ENCODE data around the gene ACTL8.

The ACTL8 gene

GRCh38 chr1:17764591-17764990 is 9.5 kb downstream of the ACTL8 start:
- FAIRE-seq (no peak), DNase-seq (ENCODE audit: extremely low spot score, insufficient read length, low read depth) (no peak)

- FAIRE-seq, result no peak
- no peak for DNase-seq (ENCODE audit: extremely low spot score, insufficient read length, low read depth)
Observed at GRCh38 chr1:17765444-17766411, 10.6 kb downstream of the ACTL8 start.

- DNase-seq (ENCODE audit: extremely low spot score, insufficient read length, low read depth), result no peak
- no peak for FAIRE-seq
Observed at GRCh38 chr1:17768651-17769241, 13.6 kb downstream of the ACTL8 start.

DNA sequence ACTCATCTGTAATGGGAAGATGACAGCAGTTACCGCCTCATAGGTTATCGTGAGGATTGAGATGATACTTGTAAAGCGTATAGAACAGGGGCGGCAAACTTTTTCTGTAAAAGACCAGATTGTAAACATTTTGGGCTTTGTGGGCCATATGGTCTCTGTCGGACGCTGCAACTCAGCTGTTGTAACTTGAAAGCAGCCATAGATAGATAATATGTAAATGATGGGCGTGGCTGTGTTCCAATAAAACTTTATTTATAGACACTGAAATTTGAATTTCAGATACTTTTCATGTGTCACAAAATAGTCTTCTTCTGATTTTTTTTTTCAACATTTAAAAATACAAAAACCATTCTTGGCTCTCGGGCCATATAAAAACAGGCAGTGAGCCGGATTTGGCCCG is 15.8 kb downstream of the ACTL8 start:
- DNase-seq (ENCODE audit: extremely low spot score, insufficient read length, low read depth), result no peak
- no peak for FAIRE-seq

DNA sequence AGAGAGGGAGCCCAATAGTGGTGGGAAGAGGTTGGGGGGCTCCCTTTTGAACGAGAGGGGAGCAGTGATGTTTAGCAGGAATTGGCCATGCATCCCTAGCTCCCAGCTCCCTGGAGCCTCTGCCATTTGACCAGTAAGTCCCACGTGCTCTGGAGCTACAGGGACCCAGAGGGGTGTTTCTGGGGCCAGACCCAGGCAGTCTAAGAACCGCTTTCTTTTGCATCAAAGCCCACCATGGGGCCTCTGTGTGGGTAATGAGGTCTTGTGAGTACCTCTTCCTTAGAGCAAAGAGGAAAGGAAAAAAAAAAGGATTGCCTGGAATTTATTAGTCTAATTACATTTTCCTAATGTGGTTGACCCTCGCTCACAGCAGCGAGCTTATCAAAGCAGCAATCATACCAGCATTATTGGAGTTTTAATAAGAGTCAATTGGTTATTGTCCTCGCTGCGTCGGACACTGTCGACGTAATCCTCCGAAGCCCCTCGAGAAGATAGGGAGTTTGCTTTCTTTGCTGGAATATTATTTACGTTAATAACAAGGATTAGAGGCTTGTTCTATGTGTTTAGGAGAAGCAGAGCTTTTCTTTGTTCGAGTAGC is 17.6 kb downstream of the ACTL8 start:
- DNase-seq (ENCODE audit: extremely low spot score, insufficient read length, low read depth) (no peak), FAIRE-seq (no peak)

DNA sequence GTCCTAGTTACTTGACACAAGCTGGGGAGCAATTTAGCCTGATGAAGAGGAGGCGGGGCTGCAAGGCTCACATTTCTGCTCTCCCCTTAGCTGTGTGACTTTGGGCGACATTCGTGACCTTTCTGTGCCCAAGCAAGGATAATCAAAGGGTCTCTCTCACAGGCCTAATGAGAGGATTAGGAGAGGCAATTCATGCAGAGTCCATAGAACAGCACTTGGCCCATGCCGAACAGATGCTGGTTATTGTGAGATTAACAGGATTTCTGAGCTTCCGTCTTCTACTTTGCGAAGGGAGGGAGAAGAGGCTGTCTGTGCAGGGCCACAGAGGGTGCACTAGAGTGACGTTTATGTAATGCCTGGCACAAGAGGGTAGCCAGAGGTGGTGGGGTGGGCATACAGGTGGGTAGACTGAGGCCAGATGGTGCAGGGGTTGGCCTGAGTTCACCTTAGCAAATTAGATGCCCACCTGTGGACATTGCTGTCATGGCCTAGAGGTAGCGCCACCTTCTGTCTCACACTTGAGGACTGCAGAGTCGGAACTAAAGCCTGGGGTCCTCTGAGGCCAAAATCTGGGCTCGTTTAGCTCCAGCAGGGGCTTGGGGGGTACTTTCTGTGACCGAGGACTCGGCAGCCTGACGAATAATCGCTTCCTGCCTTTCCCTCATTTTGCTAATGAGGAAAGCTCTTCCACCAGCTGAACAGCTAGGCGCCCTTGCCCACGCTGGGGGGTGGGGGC is 18.6 kb downstream of the ACTL8 start:
- no peak for FAIRE-seq
- DNase-seq (ENCODE audit: extremely low spot score, insufficient read length, low read depth), result no peak

DNA sequence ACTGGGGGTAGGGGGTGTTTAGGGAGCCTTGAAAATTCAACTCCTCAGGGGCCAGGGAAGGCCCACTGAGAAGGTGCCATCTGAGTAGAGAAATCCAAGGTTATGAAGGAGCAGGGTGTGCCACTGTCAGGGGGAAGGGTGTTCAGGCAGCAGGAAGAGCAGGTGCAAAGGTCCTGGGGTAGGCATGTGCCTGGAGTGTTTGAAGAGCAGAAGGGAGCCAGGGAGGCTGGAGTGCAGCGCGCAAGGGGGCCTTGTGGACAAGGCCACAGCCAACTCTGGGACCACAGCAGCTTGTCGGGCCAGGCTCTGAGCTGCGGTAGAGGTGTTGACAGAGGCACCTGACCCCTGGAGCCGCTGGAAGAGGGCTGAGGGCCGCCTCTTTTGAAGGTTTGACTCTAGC is 19.3 kb downstream of the ACTL8 start:
- no peak for DNase-seq (ENCODE audit: extremely low spot score, insufficient read length, low read depth)
- no peak for FAIRE-seq

DNA sequence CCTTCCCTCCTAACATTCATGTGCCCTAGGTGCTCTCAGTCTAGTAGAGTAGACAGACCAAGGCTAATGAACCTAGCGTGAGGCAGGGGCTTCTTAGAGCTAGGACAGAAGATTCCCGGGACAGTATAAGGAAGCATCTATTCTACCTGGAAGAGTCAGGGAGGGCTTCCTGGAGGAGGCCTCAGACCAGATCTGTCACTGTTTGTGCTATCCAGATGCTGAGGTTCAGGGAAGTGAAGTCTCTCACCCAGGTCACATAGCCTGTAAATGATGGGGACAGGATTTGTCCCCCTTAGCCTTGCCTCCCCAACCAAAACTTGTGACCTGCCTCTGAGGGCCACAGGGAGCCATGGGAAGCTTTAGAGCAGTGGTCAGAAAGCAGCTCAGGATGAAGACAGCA is 20.7 kb downstream of the ACTL8 start:
- DNase-seq (ENCODE audit: extremely low spot score, insufficient read length, low read depth), result no peak
- FAIRE-seq, result no peak

DNA sequence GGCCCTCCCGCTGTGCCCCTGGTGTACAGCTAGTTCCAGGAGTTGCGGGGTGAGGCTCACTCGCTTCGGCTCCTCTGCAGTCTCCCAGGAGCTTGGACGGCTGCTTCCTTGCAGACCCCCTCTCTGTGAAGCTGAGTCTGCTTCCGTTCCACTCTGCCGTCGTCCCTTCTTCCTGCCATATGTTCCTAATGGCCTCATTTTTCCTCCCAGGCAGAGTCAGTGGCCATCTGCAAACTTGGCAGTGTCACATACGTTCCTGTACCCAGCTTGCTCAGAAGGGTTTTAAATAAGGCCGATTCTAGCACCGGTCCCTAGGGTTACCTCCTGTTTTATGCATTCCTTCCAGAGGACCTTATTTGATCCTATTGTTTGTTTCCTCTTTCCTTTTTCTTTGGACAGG is 21.3 kb downstream of the ACTL8 start:
- DNase-seq (ENCODE audit: extremely low spot score, insufficient read length, low read depth) (no peak), FAIRE-seq (no peak)

GRCh38 chr1:17777330-17777729 is 22.2 kb downstream of the ACTL8 start:
- DNase-seq (ENCODE audit: extremely low spot score, insufficient read length, low read depth), result no peak
- no peak for FAIRE-seq

GRCh38 chr1:17777818-17778217 is 22.7 kb downstream of the ACTL8 start:
- FAIRE-seq (no peak), DNase-seq (ENCODE audit: extremely low spot score, insufficient read length, low read depth) (no peak)

DNA sequence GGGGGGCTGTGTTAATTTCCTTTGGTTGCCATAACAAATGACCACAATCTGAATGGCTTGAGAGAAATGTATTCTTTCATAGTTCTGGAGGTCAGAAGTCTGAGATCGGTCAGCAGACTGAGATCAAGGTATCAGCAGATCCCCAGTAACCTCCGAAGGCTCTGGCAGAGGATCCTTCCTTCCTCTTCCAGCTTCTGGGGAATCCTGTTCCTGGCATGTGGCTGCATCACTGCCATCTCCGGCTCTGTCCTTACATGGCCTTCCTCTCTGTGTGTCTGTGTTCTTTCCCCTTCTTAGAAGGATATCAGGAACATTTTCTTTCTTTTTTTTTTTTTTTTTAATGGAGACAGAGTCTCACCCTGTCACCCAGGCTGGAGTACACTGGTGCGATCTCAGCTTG is 25.8 kb downstream of the ACTL8 start:
- no peak for FAIRE-seq
- no peak for DNase-seq (ENCODE audit: extremely low spot score, insufficient read length, low read depth)

- FAIRE-seq, result no peak
Observed at GRCh38 chr1:17789926-17790325, 34.8 kb downstream of the ACTL8 start.

GRCh38 chr1:17790383-17791054 is 35.4 kb downstream of the ACTL8 start:
- DNase-seq (ENCODE audit: extremely low spot score, insufficient read length, low read depth) (no peak), FAIRE-seq (no peak)

More at GRCh38 chr1:17789926-17790325, 34.8 kb downstream of the ACTL8 start:
- DNase-seq (ENCODE audit: extremely low spot score, insufficient read length, low read depth), result no peak

GRCh38 chr1:17791055-17791390 is 35.9 kb downstream of the ACTL8 start:
- DNase-seq (ENCODE audit: extremely low spot score, insufficient read length, low read depth) (no peak), FAIRE-seq (no peak)

GRCh38 chr1:17791480-17791879 is 36.3 kb downstream of the ACTL8 start:
- DNase-seq (ENCODE audit: extremely low spot score, insufficient read length, low read depth), result no peak
- no peak for FAIRE-seq

GRCh38 chr1:17792421-17792820 is 37.3 kb downstream of the ACTL8 start:
- DNase-seq (ENCODE audit: extremely low spot score, insufficient read length, low read depth) (no peak), FAIRE-seq (no peak)

- no peak for DNase-seq (ENCODE audit: extremely low spot score, insufficient read length, low read depth)
- FAIRE-seq, result no peak
Observed at GRCh38 chr1:17795081-17795809, 40.1 kb downstream of the ACTL8 start.

DNA sequence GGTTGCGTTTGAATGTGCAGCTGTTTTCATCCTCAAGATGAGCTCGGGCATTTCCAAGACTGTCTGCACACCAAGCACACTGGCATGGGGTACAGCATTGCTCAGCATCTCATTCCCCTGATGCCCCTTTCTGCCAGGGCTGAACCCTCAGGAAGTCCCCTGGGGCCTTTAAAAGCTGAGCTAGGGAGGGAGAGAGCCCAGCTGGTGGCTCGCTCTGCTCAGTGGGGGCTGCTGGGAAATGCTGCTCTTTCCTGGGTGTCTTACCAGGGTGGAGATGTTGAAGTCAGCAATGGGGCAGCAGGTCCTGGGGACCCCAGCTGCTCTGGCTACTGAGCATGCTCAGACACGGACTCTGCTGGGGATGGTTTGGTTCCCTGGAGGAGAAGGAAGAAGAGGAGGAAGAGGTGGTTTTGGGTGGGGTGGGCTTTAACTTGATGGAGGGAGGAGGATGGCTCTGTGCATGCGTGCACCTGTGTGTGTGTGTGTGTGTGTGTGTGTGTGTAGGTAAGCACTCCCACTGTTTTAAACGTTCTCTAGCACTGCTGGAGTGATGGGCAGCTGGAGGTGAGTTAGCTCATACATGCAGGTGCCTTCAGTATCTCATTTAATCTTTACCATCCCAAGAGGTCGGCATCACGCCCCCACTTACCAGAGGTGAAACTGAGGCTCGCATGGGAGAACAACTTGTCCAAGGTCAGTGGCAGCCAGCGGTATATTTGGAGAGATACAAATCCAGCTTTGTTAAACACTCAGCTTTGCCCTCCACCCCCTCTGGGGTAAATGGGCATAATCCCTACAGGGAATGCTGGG is 40.9 kb downstream of the ACTL8 start:
- no peak for FAIRE-seq
- DNase-seq (ENCODE audit: extremely low spot score, insufficient read length, low read depth), result no peak

Measured in GM18507 (cell line).